ENCODE results near the gene FOXP1.
A peak's percentile ranks its signal among the peaks of the same experiment; 100 is the strongest.

Gene FOXP1

DNA sequence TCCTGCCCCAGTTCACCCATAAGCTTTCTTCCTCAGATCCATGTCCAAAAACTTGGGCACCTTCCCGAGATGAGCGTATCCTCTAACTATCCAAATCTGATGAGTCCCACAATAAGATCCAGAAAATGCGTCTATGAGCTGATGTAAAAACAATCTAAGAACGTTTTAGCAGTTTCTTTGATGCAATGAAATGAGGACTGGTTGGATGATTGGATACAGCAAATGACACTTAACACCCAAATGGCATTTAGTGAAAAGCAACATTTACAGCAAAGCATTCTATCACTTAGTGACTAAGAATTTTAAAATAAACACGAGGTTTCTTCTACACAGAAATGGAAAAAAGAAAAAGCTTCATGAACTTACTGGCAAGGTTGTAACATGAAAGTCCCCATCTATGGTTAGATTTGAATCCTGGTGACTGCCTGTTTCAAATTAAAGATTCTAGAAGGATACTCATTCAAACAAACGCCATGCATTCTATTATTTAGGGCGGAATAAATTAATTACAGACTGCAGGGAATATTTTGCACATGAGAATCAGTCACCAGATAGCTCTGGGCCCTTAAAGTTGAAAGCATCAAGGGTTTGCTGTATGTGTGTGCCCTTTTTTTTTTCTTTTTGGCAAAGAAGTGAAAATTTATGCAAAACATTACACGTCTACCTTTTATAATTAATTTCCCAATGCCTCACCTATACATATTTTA lies 598.6 kb downstream of the FOXP1 start:
- TF ChIP-seq TAF1 (IDR thresholded peaks at IDR 0.05; ENCODE audit: borderline replicate concordance, insufficient read depth, low read length) (no peak), SIN3A (IDR thresholded peaks at IDR 0.05; ENCODE audit: borderline replicate concordance, insufficient read depth, low read length) (no peak), POLR2AphosphoS5 (IDR thresholded peaks at IDR 0.05; ENCODE audit: low read depth, low read length) (no peak), FOXP2 (optimal IDR thresholded peaks at IDR 0.05; ENCODE audit: borderline replicate concordance, extremely low read depth, extremely low read length, insufficient read depth) (no peak)
- TF ChIP-seq, protein P1, sequence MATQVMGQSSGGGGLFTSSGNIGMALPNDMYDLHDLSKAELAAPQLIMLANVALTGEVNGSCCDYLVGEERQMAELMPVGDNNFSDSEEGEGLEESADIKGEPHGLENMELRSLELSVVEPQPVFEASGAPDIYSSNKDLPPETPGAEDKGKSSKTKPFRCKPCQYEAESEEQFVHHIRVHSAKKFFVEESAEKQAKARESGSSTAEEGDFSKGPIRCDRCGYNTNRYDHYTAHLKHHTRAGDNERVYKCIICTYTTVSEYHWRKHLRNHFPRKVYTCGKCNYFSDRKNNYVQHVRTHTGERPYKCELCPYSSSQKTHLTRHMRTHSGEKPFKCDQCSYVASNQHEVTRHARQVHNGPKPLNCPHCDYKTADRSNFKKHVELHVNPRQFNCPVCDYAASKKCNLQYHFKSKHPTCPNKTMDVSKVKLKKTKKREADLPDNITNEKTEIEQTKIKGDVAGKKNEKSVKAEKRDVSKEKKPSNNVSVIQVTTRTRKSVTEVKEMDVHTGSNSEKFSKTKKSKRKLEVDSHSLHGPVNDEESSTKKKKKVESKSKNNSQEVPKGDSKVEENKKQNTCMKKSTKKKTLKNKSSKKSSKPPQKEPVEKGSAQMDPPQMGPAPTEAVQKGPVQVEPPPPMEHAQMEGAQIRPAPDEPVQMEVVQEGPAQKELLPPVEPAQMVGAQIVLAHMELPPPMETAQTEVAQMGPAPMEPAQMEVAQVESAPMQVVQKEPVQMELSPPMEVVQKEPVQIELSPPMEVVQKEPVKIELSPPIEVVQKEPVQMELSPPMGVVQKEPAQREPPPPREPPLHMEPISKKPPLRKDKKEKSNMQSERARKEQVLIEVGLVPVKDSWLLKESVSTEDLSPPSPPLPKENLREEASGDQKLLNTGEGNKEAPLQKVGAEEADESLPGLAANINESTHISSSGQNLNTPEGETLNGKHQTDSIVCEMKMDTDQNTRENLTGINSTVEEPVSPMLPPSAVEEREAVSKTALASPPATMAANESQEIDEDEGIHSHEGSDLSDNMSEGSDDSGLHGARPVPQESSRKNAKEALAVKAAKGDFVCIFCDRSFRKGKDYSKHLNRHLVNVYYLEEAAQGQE (IDR thresholded peaks at IDR 0.05; ENCODE audit: insufficient read depth in 1 of 2, low read depth in 2 of 2, low read length in 2 of 2) = no peak

DNA sequence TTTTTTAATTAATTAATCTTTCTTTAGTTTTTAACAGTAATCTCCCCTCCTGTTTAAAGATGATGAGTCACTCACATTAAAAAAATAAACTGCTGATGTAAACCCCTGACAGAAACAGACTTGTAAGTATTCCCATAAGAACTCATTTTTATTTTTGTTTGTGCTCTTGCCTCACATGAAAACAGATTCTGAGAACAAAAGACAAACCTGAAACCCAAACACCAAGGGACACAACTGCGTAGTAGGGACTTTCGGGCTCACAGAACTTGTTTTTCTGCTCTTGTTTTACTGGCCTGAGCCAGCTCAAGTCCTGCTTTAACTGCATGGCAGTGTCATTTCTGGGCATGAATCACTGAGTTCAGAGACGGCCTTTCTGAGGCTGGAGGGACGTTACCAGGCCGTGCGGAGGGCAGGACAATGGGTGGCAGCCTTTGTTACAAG lies 600.8 kb downstream of the FOXP1 start:
- TF ChIP-seq FOXP2 (optimal IDR thresholded peaks at IDR 0.05; ENCODE audit: borderline replicate concordance, extremely low read depth, extremely low read length, insufficient read depth) (no peak), SIN3A (IDR thresholded peaks at IDR 0.05; ENCODE audit: borderline replicate concordance, insufficient read depth, low read length) (no peak), POLR2AphosphoS5 (IDR thresholded peaks at IDR 0.05; ENCODE audit: low read depth, low read length) (no peak), TAF1 (IDR thresholded peaks at IDR 0.05; ENCODE audit: borderline replicate concordance, insufficient read depth, low read length) (no peak)
- TF ChIP-seq, protein P1 (IDR thresholded peaks at IDR 0.05; ENCODE audit: insufficient read depth in 1 of 2, low read depth in 2 of 2, low read length in 2 of 2) = no peak

DNA sequence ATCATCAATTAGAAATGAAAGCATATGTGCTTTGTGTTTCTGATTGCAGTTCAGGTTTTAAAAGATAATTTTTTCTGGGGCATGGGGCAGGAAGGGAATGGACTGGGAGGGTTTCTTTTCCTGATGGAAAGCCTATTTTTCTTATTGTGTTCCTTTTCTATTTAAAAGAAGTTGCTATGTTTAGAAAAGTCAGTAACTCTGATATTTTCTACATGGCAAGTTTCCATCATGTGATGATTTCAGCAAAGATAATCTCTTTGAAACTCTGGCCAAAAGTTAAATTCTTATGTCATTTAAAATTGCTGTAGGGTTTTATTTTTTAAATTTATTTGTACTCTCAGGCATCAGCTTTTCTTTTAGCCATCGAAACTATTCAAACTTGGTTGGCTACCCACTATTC lies 601.2 kb downstream of the FOXP1 start:
- TF ChIP-seq SIN3A (IDR thresholded peaks at IDR 0.05; ENCODE audit: borderline replicate concordance, insufficient read depth, low read length) = no peak
- no peak for TF ChIP-seq POLR2AphosphoS5 (IDR thresholded peaks at IDR 0.05; ENCODE audit: low read depth, low read length)
- TF ChIP-seq FOXP2 (optimal IDR thresholded peaks at IDR 0.05; ENCODE audit: borderline replicate concordance, extremely low read depth, extremely low read length, insufficient read depth) = no peak

DNA sequence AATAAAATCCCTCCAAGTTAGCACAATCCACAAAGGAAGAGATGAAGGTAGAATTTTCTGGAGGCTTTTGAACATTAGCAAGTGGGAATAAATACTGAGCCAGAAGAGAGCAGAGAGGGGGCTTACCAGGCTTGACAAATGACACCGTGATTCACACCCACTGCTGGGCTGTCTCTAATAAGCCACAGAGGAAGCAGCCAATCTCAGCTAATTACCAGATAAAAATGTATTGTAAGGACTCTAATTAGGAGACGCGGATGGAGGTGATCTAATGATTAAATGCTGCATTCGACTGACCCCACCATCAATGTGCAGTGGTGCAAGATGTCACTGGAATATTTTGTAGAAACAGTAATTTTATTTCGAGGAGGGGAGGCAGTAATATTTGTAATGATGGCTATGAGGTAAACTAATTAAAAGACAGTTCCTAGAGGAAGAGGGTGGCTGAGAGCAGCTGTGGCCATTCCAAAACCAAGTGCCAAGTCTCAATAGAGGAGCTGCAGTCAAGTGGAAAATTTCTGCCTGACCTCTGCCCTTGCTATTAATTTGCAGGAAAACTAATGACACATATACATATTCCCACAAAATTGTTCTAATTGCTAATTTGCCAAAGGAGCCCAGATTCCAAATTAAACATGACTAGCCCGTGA lies 602.2 kb downstream of the FOXP1 start:
- TF ChIP-seq, protein P1 (IDR thresholded peaks at IDR 0.05; ENCODE audit: insufficient read depth in 1 of 2, low read depth in 2 of 2, low read length in 2 of 2) = peak in 1 of 2 experiments; percentile 9; a peak in 1 of 4 replicates
- no peak for TF ChIP-seq FOXP2 (optimal IDR thresholded peaks at IDR 0.05; ENCODE audit: borderline replicate concordance, extremely low read depth, extremely low read length, insufficient read depth)
- no peak for TF ChIP-seq TAF1 (IDR thresholded peaks at IDR 0.05; ENCODE audit: borderline replicate concordance, insufficient read depth, low read length)

DNA sequence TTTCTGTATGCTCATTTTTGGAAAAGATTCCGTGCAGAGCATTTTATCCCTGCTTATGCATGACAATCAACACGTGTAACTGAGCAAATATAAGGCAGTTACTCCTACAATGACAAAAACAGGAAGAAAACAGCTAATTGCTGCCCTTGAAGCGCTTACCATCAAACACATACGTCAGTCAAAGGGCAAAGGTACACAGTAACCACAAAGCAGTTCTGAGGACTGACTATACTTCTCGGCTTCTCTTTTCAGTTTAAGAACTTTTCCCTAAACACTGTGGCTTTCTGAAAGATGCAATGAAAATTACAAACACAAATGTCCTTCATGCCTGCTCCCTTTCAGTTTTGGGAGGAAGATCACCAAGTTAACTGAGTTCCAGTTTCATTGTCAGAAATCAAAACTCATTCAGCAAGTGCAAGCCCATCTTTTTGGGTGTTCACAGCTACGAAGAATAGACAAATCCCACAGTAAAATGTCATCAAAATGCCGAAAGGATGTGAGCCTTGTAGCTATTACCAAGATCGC lies 602.8 kb downstream of the FOXP1 start:
- no peak for TF ChIP-seq POLR2AphosphoS5 (IDR thresholded peaks at IDR 0.05; ENCODE audit: low read depth, low read length)
- TF ChIP-seq SIN3A (IDR thresholded peaks at IDR 0.05; ENCODE audit: borderline replicate concordance, insufficient read depth, low read length) = no peak
- TF ChIP-seq, protein P1 (IDR thresholded peaks at IDR 0.05; ENCODE audit: insufficient read depth in 1 of 2, low read depth in 2 of 2, low read length in 2 of 2) = no peak
- no peak for TF ChIP-seq TAF1 (IDR thresholded peaks at IDR 0.05; ENCODE audit: borderline replicate concordance, insufficient read depth, low read length)
- no peak for TF ChIP-seq FOXP2 (optimal IDR thresholded peaks at IDR 0.05; ENCODE audit: borderline replicate concordance, extremely low read depth, extremely low read length, insufficient read depth)
